GM18909 (cell line): ENCODE measurements around the gene TWF2.

ENCODE experiments used
- ATAC-seq: cut with Tn5 transposase; IDR thresholded peaks from one replicate; pipeline ENCODE4 v1.9.1; 2021; ENCODE audit warnings: mild to moderate bottlenecking; ENCODE audit not compliant: unreplicated experiment, poor library complexity

The TWF2 gene

DNA sequence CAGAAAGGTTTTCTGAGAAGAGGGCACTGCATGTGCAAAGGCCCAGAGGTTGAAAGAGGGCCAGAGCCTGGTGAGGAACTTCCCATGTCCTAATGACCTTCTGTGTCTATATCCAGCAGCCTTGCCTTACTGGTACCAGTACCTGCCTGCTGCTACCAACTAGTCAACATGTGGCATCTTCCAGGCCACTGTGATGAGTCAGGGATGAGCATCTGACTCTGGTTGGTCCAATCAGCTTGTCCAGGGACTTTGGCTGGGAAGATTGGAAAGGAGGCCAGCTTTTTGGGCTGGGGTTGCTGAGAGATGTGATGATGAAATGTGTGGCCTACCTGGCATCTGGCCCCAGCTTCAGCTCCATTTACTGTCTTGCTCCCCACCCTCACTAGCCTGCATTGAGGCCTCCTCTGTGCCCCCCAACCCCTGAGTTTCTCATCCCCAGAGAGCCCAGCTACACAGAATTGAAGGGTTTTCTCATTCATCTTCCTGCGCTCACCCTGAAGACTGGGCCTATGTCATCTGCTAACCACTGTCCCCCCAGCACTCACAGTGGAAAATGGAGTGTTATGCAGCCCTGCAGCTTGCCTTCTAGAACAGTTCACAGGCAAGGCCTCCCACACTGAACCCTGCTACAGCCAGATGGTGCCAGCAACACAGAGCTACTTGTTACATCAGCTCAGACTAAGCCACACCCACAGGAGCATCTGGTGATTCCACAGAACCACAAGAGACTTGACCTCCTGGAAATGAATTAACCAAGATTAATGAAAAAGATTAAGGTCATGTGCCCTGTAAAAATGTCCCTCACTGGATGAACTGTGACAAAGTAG is 1.3 kb upstream of the TWF2 start:
- ATAC-seq: no peak

GRCh38 chr3:52238193-52238760 is 681 bp downstream of the TWF2 start:
- peak; percentile 10 for ATAC-seq

DNA sequence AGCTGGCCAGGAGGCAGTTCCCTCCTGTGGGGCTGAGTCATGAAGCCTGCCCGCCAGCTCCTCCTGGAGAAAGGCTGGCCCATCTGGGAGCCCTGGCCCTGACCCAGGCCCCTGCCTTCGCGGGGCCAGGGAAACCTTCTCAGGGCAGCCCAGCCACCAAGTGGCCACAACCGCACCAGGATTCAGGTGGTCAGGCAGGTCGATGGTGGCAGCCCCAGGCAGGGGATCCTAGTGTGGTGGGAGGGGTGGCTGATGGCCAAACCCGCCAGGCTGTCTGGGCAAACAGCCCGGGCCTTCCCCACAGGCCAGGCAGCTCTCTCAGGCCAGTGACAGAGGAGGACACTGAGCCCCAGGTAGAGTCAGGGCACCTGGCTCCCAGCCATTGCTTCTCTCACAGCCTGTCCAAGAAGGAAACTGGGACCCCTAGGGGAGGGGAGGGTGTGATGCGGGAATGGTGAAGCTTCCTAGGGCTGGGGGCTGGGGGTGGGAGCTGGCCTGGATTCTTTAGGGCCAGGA is 1.2 kb downstream of the TWF2 start:
- no peak for ATAC-seq

DNA sequence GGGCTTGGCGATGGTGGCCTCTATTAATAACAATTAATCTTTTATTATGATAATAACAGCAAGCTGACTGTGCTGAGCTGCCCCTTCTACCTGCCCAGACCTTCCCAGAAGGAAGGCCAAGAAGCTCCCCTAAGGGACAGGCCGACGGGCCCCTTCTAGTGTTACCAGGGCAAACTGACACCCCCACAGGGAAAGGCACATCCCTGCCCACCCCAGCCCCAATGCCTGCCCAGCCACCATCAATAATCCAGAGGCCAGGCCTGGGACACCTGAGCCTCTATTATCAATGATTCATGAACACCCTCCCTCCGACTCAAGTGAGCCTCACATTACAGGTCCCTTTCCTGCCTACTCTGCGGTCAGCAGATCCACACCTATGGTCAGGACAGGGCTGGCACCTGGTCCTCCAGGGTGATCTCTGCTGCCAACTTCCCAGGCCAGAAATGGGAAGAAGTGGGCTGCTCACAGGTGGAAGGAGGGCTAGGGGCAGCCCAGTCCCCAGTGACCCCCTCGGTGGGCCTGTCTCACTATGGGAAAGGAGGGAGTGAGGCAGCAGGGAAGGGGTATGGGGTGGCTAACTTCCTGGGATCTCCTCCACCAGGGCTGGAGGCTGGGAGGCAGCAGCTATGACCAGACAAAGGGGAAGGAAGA is 1.8 kb downstream of the TWF2 start:
- ATAC-seq: no peak

- no peak for ATAC-seq
Measured at GRCh38 chr3:52236424-52236886, 2.5 kb downstream of the TWF2 start.

DNA sequence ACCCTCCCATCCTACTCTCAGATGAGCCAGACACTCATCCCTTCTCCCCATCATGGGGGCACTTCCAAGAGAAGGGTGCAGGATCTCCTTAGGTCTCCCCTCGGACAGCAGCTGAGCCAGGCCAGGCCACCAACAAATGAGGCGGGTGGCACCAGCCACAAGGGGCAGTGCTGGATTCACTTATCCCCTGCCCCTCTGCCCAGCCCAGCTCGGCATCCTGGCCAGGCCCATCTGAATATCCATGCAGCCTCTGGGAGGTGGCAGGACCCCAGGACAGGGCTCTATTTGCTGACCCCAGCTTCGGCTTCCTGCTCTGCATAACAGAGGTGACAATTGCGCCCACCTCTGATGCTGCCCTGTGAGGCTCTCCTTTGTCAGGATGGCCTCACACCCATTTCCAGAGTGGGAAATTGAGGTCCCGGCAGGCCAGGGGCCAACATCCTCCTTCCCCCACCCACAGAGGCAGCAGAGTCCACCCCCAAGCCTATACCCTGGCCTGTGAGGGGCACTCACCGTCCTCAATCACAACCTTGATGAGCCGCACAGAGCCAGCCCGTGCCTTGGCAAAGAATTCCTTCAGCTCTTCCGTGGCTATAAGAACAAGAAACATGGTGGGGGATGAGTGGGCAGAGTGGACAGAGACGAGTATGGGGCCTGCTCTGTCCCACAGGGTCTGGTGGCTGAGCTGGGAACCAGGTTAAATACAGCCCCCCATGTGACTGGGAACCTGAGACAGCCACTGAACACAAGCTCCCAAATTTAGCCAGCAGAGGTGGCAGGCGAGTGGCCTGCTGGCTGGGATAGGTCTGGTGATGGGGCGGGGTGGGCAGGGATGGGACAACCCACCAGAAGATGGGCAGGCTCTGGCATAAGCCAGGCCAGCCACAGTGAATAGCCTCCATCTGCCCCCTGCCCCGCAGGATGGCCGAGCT is 4.2 kb downstream of the TWF2 start:
- ATAC-seq: no peak

DNA sequence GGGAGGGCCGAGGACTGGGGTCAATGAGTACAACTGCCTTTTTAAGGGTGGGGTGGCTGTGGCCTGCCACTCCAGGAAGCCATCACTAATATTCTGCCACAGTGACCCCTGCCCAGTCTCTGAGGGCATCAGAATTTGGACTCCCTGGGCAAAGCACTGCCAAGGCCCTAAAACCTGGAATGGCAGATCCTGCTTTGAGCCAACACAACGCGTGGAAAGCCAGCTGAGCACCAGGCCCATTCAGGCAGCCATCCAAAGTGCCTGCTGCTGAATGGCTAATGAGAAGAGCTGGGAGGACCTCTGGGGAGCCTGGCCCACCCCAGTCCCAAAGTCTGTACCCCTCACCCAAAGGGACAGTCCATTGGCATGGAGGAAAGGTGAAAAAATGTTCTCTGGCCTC is 5.0 kb downstream of the TWF2 start:
- no peak for ATAC-seq

GRCh38 chr3:52233108-52233591 is 5.8 kb downstream of the TWF2 start:
- ATAC-seq: no peak

GRCh38 chr3:52232279-52233107 is 6.5 kb downstream of the TWF2 start:
- ATAC-seq: no peak

- peak; percentile 61 for ATAC-seq
Measured at GRCh38 chr3:52231502-52232278, 7.3 kb downstream of the TWF2 start.

DNA sequence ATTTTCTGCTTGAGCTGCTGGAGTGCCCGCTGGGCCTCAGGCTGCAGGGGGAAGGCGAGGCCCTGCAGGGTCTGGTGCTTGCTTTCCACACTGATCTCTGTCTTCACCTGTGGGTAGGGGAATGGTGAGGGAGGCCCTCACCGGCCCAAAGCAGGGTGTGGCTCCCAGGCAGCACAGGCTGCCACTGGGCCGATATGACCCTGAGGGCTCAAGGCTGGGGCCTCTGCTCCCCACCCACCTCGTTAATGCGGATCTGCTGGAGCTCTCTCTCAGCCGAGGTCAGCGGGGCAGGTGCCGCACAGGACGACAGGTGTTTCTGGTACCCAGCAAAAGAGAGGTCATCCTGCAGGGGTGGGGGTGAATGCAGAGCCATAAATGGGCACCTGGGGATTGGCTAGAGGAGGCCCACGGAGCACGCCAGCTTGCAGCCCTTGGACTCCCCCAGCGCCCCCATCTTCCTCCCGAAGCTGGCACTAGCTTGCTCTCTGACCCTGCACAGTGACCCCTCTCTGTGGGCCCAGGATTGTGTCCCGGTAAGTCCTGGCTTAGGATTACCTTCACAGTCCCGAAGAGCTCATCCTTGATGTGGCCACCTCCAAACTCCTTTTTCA is 8.0 kb downstream of the TWF2 start:
- ATAC-seq: no peak

DNA sequence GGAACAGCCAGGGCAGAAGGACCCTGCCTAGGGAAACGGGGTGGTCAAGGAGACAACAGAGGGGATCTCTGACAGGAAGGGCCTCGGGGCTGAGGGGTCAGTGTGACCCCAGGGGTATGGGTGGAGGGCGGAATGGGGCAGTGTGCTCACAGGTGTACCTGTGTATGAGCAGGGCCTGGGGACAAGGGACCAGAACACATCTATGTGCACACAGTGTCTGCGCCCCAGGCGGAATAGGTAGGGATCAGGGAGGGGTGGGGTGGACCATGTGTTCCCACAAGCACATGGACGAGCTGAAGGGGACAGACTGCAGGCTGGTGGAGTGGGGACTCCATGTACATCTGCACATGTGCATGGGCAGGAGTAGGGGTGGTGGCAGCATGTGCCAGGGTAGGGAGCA is 8.5 kb downstream of the TWF2 start:
- no peak for ATAC-seq

DNA sequence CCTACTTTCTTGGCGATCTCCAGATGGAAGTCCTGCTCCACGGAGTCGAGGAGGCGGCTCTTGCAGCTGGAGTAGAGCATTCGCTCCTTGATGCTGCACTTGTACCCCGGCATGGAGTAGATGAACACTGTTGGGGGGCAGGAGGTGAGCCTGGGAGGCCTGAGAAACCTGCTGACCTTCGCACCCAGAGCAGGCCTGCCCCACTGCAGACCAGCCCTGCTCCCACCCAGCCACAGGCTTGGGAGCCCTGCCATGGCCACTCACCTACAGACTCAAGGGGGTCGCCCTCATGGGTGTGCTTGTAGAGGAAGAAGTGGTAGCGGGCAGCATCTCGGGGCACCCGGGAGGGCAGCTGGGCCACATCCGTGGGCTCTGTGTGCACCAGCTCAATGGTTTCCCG is 9.3 kb downstream of the TWF2 start:
- ATAC-seq: no peak

- ATAC-seq: no peak
Measured at GRCh38 chr3:52228751-52229291, 10.1 kb downstream of the TWF2 start.

DNA sequence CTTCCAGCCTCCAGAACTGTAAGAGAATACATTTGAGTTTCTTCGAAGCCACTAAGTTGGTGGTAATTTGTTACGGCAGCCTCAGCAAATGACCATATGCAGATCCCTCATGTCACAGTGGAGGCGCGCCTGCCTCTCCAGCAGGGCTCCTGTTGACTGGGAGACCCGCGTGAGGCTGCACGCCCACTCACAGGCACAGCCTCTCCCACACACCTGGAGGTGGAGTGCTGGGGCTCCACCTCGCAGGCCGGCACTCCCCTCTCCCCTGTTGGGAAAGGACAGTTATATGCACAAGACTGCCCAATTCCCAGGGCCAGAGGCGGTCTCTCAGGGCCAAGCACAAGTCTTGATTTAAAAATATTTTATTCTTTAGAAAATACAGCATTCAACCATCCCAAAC is 10.7 kb downstream of the TWF2 start:
- ATAC-seq: no peak

DNA sequence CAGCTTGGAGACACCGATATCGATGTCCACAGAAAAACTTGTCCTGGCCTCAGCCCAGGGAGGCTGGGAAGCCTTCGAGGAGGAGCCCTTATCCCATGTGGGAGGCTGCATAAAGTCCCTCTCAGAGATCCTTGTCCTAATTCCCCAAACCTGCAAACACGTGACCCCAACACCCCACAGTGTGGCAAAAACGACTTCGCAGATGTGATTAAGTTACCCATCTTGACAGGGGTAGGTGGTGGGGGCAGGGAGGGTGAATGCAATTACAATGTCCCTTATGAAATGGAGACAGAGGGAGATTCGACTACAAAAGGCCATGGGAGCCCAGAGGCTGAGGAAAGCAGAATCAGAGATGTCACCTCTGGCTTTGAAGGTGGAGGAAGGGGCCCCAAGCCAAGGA is 11.2 kb downstream of the TWF2 start:
- ATAC-seq: no peak

- ATAC-seq: no peak
Measured at GRCh38 chr3:52227117-52227516, 11.8 kb downstream of the TWF2 start.
